T follicular helper cell (primary cell): Measurements from ENCODE around the gene SYTL4.
A peak's percentile ranks its signal among the peaks of the same experiment; 100 is the strongest.

Source experiments
- DNase-seq: peaks from one replicate; pipeline ENCODE4 v3.0.0-alpha.2; 2020; ENCODE audit warnings: low read depth

SYTL4 gene

DNA sequence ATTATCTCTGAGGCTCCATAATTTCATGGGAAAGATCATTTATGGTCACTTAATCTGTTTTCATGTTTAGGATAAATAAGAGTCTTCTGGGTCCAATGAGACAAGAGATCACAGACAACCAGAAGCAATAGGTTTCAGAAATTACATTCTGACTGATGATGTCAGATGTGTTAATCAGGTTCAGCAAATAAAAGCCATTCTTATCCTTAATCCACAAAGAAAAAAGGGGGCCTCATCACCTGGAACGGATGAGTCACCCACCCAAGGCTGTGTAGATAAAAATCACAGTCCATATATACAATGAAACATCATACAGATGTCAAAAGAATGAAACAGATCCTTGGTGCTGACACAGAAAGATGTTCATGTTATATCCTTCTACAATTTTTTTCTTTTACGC, 36.6 kb downstream of the SYTL4 start:
- DNase-seq, result no peak

DNA sequence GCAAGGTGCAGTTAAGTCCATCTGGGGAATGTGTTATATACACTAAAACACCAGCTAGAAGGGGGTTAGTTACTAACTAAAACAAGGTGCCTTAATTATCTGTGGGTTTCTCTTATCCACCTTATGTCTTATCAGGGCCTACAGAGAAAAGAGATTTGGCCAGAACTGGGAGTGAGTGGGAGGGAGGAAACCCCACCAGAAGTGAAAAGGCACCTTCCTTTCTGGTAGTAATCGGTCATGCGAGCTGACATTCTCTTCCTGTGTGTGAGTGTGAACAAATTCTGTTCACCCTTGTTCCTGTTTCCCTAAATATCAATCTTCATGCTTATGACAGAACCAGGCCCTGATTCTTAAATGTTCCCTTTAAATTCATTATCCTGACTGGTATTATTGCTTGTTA, 44.4 kb downstream of the SYTL4 start:
- DNase-seq, result no peak

DNA sequence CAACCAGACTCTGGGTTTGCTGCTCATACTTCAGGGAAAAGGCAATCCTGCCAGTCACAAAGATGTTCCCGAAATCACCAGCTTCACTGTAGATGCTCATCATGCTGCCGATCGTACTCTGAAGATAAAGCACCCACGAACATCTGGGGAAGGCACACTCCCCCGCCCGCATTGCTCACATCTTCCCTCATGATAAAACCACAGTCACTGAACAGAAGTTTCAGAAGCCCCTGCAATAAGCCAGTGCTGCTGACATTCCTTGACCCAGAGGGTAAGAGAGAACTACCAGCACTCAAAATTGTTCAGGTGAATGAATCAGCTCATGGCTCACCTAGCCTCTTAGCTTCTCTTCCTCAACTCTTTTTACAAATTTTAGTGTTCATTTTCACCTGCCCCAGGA, 44.8 kb downstream of the SYTL4 start:
- DNase-seq, result no peak

DNA sequence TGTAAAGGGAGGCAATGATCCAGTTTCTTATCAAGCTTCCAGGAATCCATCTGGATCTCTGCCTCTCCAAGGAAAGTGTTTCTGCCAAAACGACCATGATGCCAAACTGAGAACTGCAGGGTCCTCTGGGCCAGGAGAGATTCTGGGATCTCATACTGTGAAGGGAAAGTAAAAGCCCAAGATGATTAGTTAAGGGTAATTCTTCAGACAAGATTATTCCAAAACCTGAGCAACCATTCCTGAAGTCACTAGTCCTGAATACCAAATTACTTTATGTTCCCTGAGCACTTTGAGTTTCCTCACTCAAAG, 46.0 kb downstream of the SYTL4 start:
- DNase-seq, result no peak

DNA sequence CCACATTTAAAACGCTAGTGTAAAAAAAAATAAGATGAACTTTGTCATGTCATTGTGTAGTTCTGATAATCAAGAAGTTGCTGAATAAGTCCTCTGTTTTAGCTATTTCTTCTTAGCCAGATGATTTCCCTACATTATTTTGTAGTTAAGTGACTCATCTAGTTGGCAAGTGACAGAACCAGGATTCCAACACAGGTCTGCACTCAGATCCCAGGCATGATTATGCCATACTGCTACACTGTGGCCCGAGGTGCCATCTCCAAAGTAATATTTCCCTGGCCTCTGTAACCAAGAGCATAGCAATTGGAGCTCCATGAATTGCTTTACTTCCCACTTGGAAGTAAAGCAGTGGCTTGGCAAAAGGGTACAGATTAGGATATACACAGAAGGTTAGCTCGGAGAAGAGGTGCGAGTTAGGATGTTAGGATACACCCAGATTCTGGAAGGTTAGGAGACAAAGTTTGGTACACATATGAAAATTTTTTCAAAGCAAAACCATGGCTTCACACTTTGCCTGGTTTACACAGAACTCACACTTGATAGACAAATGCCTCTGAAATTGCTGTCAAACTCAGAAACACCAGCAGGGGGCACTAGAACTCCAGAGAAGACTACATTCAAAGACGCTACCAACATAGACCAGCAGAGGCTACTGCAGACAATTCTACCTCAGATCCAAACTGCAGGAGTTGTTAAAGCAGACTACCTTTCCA, 46.5 kb downstream of the SYTL4 start:
- peak; percentile 50 for DNase-seq

DNA sequence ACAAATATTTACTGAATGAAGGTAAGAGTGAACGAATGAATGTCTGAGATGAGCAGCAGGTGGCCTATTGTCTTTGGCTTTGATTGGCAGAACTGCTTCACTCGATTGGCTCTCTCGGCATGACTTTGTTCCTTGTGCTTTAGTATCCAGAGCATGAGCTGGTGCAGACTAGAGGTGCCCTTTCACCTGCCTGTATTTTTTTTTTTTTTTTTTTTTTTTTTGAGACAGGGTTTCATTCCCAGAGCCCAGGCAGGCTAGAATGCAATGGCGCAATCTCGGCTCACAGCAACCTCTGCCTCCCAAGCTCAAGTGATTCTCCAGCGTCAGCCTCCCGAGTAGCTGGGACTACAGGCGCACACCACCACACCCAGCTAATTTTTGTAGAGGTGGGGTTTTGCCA, 49.0 kb downstream of the SYTL4 start:
- DNase-seq, result no peak

DNA sequence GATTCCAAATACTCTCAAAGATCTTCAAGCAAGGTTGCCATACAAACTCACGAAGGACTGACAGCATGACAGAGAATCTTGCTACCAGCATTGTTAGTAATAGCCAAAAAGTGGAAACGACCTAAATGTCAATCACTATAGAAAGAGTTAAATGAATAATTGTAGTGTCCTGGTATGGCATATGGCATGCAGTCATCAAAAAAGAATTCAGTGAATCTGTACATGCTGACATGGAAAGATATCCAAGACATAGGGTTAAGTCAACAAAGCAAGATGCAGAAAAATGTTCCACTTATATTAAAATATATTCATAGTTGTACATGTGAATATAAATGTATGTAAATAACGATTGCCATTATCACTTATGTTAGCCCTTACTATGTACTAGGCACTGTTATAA, 50.3 kb downstream of the SYTL4 start:
- no peak for DNase-seq

DNA sequence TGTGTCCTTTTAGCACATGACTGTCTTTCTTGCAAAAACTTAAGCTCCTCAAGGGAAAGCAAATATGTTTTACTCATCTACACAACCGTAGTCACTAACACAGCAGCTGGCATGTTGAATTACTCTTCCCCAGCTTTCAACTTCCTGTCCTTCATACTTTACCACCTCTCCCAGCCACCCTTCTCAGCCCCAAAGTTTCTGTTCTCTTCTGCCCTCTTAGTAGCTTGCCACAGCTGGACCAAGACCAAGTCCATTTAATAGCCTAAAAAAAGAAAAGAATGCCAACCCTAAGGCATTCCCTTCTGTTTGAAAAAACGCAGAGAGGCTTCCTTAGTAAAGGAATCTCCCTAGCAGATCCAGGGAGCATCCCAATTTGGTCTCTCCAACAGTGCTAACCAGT, 51.2 kb downstream of the SYTL4 start:
- no peak for DNase-seq

DNA sequence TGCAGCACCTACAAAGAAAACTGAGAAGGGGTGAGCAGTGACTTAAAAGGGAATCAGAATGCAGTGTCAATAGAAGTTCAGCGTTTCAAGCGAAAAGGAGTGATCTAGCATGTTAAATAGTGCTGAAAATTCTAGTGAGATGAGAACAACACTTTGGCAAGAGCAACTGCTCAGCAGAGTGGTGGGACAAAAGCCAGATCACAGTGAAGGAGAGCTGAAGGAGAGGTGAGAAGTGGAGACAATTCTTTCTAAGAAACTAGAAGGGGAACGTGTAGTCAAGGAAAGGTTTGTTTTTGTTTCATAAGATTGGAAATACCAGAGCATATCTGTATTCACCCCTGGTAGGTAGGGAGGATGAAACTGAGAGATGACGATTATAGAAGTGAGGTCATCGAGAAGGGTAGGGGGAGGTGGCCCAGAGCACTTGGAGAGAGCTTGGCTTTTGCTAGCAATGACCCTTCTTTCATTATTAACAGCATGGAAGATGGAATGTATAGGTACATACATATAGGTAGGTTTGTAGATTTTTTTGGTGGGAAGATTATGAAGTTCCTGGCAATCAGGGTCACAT, 54.2 kb downstream of the SYTL4 start:
- DNase-seq, result no peak

DNA sequence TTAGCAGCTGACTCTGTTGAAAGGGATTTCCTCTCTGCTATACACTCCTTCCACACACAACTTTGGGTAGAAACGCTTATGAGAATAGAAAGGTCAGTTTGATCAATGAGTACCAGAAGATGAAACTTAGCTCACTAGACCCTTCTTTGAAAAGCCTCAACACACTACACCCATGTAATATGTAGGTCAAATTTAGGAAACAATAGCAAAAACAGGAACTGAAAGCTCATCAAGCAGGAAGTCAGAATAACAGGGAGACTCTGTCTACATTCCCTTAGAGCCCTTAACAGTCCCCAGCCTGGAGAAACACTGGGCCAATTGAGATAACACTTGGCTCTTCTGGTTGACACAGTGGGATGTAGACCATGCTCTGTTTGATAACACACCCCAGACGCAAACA, 57.2 kb downstream of the SYTL4 start:
- DNase-seq, result no peak

DNA sequence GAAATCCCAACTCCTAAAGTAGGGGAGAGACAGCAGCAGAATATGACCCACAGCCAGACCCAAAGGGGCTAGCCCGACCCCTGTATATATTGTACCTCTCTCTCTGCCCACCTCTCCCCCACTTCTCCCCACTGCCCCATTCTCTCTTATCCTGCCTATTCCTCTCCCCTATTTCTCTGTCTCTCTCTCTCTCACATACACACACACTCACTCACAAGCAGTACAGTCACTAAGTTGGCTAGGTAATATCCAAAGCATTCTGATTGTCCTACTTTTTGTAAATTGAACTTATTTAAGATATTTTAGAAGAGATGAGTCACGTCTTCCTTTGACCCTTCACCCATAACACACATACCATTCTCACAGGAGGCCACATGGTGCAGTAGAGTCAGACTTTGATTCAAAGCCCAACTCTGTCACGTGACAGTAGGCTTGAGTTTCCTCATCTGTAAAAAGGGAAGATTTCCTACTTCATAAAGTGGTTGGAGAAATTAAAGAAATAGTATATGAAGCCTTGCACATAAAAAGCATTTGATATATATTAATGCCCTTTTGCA, 58.4 kb downstream of the SYTL4 start:
- no peak for DNase-seq

DNA sequence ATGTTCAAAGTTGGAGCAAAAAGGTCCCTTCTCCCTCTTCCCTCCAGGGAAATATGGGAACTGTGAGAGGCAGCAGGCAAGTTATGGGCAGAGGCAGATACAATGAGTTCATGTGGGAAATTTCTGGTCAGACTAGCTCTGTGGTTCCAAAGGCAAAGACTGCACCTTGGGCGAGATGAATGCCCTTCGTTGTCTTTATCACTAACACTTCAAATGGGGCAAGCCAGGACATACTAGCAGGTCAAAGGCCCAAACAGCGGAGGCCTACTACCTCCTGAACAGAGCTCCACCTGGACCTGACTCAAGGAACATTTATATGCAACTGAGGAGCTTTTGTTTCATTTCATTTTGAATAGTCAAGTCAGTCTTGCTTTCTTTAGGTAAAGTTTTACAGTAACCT, 59.0 kb downstream of the SYTL4 start:
- no peak for DNase-seq

DNA sequence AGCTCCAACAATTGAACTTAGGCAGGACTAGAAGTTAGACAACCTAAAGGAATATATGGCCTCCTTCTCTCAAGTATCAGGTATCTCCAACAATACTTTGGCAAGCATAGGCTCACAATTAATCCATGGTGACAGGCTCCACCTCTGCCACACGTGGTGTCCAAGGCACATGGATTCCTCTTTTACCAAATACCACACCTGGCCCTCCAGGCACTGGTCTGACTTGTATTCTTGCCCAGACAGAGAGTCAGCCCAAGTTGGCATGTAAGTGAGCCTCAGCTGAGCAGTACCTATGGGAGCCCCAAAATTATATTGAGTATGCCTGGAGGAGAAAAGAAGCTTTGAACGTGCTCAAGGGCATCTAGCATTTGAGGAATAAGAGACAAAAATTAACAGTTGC, 68.3 kb downstream of the SYTL4 start:
- no peak for DNase-seq

DNA sequence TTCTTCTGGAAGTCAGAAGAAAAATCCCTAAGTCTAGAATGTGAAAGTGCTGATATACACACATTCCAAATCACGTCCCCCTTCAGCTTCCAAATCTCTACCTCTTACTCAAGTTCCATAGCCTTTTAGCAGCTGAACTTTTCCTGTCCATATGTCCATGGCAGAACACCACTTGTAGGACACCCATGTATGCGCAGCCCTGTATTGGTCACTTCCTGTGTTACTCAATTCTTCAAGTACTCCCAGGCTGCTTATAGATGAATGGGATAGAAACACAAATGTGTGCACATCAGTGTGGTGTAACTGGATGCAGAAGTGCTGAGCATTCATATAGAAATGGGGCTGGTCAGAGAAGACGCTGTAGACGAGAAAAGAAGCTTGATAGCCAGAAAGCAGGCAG, 69.1 kb downstream of the SYTL4 start:
- no peak for DNase-seq

DNA sequence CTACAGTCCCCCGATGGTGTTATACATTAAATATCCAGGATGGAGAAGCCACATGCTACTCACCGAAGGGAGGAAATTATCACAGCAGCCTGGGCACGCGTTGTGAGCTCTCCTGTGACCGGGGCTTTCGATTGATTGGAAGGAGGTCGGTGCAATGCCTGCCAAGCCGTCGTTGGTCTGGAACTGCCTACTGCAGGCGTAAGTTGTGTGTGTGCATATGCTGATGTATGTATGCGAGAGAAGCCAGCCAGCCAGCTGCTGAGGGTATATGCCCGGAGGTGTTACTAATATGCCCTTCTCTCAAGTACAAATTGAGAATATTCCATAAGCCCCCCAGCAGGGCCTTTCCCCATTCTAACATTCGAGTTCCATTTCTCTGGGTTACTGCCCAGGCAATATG, 69.8 kb downstream of the SYTL4 start:
- DNase-seq, result no peak

DNA sequence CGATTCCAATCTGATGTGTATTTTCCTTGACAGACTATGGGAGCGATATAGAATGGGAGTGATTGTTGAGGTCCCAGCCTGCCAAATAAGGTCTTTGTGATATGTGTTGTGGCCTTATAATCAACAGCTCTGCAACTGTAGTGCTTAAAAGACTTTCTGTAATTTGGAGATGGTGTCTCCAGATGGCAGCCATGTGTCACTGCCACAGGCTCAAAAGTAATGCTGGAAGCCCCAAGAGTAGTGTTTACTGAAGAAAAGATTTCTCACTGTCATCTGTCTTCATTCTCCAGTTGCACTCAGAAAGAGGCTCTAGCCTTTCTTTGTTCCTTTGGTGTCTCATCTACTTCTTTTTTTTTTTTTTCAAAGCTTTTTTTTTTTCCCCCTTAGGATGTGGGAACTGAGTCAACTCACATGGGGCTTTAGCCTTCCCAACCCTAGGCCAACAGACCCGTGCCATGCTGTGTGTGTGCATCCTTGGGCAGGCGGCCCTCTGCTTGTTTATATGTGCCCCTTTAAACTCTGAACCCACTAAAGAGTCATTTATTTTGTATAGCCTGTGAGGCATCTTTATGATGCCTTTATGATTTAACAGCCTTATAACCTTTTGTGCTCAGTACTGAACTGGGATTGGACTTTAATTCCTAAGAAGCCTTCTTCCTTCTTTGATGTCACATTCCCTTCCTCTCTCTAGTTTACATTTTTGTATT, 72.3 kb downstream of the SYTL4 start:
- DNase-seq, result no peak

DNA sequence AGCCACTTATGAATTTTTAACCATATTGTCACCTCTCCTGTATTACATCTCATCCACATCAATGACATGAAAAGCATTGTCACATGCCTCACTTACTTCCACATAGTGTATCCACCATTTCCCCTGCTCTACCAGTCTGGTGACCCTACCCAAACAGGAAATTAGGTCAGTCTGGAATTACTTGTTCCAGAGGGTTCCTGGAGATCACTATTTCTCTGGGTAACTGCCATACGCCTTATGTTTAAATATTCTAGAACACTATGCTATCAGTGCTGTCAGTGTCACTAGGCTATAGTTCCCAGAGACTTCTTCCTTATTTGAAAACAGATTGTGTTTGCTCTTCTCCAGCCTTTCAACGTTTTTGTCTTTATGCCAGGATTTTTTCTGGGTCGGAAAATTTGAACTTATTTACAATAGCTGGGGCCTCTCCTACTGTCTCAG, 73.0 kb downstream of the SYTL4 start:
- no peak for DNase-seq

DNA sequence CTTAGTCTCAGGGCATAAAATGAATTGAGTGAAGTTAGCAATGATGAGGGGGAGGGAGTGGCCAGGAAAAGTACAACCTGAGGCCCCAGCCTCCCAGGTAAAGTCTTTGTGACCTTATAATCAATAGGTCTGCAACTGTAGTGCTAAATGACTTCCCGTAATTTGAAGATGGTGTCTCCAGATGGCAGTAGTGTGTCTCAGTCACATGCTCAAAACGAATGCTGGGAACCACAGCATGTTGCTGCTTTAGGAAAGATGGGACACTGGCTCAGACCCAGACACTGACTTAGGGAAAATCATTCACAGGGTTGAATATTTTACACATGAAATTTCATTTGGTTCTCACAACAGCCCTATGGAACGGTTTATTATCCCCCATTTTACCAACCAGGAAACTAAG, 77.7 kb downstream of the SYTL4 start:
- DNase-seq, result no peak

DNA sequence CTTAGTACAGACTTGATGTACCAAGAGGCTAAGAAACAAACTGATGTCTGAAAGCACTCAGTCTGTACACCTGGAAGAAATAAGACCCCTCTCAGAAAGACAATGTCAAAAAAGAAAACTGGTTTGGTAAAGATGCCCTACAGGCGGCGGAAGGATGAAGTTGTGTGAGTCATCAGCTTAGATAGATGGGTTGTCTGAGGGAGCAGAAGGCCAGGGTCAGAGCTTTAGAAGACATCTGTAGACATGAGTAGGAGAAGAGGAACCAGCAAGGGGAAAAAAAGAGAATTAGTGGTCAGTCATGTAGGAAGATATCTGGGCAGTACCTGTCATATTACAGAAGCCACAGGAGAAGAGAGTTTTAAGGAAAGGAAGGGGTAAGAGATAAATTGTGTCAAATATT, 79.7 kb downstream of the SYTL4 start:
- no peak for DNase-seq

DNA sequence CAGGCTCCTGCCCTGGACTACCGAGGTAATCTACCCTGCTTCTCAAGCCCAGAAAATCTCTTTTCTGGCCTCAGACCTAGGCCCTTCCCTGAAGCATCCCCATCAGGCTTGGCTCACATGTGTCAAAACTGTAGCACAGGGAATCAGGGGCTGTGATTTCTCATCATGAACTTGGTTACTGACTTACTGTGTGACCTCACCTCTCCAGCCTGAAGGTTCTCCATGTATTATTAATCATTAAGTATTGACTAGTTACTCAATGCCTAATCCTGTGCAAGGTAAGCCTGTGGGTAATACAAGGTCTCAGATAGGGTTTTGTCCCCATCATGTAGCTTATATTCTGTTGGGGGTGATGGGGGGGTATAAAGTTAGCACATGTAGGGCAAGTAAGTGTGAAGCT, 81.1 kb downstream of the SYTL4 start:
- DNase-seq, result no peak

DNA sequence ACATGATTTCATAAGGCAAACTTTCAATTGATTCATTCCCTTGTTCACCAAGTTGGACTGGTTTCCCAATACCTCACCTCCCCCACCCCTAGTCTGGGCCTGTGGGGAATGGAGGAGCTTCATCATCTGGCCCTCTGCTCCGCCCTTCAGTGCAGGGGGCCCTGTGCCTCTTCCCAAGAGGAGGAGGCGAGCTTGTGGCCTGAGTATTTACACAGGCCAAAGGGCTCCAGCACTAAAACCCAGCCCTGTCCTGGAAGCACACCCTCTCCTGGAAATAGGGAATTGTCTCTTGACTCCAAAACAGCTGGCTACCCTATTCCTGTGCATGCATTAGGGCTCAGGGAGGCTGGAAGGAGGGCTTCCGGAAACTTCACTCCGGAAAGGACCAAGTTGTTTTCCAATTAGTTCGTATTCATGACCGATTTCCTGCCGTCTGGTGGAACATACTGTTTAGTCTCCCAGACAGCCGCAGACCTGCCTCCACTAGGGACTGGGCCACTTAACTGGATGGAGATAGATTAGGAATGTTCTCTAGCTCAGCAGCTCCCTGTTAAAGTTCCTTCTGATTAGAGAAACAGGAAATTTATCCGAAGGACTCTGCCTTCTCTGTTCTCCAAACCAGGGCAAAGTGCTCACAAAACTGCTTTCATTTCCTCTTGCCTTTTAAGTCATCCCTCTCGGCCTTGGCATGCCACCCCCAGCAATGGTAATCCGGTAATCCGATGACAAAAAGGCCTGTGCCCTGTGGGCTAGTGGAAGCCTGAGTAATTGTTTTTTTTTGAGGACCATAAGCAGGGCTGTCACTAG, 82.2 kb downstream of the SYTL4 start:
- no peak for DNase-seq
